ENCODE results near the gene POLQ. TPM values are rescaled to one million over a fixed set of nuclear protein-coding genes. Genes with fewer than 3 reads are reported as not detected.

POLQ gene
- total RNA-seq, 2 experiments from 2014 or later, result 0.19 to 0.28 TPM

Other genes starting within 250 kb of the POLQ start
- not detected for gene ARGFX, start 22.0 kb upstream of the POLQ start, total RNA-seq
- not detected for gene FBXO40, start 47.4 kb upstream of the POLQ start, total RNA-seq
- 100 to 1,000 TPM; 162 to 179 TPM for gene HCLS1, start 114.9 kb upstream of the POLQ start, total RNA-seq
- gene GOLGB1, start 203.8 kb upstream of the POLQ start, total RNA-seq, result 10 to 100 TPM; 47.4 to 53.9 TPM